Measurements from ENCODE around the gene PWWP2B.

GRCh38 chr10:132427006-132427771 lies 30.2 kb downstream of the PWWP2B start:
- no peak for TF ChIP-seq CTCF (IDR thresholded peaks at IDR 0.05)
- no peak for TF ChIP-seq POLR2A (IDR thresholded peaks at IDR 0.05)

All from heart left ventricle (tissue), 13 donors.